Hippocampal formation (tissue), 2 donors: ENCODE data around the gene SEC11C.

ENCODE experiments used
- DNase-seq, 2 donors: peaks; one replicate each; lab custom pipeline; 2025; lab: John Stamatoyannopoulos, UW

Gene SEC11C

DNA sequence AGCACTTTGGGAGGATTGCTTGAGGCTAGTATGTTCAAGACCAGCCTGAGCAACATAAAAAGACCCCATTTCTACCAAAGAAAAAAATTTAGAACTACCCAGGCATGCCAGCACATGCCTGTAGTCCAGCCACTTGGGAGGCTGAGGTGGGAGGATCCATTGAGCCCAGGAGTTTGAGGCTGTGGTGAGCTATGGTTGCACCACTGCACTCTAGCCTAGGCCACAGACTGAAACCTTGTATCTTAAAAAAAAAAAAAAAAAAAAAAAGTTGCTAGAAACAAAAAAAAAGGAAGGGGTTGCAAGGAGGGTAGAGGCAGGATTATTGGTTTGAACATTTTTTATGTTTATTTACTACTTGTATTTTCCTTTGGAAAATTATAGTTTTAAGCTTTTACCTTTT is 4.8 kb downstream of the SEC11C start:
- DNase-seq: no peak

- no peak for DNase-seq
Measured at GRCh38 chr18:59145055-59145454, 5.4 kb downstream of the SEC11C start.

- no peak for DNase-seq
Measured at GRCh38 chr18:59148192-59148591, 8.5 kb downstream of the SEC11C start.

DNA sequence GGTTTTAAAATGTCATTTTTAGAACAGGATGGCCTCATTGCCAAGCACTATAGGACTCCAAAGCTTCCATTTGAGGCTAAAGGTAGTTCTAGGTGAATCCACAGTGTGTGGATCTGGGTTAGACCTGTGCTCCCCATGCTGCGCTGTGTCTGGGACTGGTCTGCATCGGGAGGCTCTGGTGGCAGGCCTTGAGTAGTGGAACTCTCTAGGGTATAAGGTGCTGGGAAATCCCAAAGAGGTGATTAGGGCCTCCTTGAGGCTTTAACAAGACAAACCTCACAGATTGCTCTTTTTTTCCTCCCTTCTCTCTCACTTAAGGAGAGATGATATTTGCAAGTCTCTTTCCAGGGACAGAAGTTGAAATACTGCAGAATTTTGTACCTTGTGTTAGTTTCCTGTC is 9.3 kb downstream of the SEC11C start:
- no peak for DNase-seq

DNA sequence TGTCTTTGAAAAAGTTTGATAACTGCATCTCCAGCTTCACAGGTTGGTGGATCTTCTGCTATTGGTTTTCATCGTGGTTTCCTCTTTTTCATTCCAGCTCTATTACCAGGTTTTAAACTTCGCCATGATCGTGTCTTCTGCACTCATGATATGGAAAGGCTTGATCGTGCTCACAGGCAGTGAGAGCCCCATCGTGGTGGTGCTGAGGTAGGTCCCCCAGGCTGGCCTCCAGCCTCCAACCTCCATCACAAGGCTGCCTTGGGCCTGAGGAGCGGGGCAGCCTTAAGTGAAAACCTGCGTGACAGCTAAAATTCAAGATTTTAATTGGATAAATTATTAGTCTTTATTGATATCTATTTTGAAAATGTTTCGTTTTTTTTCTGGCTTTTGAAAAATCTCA is 9.7 kb downstream of the SEC11C start:
- no peak for DNase-seq

GRCh38 chr18:59150236-59150635 is 10.6 kb downstream of the SEC11C start:
- no peak for DNase-seq

DNA sequence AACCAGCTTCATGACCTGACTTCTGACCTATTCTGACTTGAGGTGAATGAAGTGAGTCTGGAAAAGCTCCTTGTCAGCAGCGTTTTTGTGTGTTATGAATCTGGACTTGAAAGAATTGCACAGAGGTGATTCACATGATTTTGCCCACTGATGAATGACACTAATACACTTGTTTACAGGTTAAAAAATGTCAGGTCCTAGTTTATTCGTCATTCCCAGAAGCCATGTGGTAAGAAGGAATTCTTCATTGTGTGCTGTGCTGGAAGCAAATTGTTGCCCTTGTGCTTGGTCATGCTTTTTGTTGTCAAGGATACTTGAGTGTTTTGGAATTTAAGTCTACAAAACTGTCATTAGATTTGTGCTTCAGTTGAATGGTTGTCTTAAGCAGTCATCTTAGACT is 15.5 kb downstream of the SEC11C start:
- DNase-seq: no peak

DNA sequence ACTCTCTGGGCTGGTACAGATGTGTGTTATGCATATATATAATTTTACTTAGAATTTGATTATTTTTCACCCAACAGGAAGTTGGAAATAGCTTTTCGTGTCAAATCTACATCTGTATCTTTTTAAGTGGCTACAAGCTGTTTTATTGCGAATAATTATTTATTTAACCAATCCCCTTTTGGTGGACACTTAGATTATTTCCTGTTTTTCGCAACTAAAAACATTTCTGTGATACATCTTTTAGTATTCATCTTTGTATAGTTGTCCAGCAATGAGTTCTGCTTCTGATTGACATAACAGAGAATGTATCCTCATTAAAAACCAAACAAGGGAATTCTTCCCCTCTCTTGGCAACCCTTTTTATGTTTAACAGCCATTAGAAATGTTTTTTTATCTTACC is 16.6 kb downstream of the SEC11C start:
- no peak for DNase-seq

DNA sequence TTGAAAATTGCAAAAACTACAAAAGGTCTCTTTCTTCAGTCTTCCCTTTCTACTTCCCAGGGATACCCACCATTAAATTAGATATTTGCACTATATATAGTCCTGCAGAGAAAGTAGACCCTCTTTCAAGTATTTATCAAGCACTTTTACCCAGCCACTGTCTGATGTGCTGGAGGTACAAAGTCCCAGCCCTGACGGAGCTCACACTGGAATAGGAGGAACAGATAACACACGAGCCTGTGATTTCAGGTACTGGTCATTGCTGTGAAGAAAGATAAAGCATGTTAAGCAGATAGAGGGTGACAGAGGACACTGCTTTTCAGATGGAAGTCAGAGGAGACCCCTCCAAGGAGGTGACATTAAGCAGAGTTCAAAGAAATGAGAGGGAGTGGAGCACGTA is 19.6 kb downstream of the SEC11C start:
- DNase-seq: no peak

GRCh38 chr18:59159986-59160385 is 20.3 kb downstream of the SEC11C start:
- DNase-seq: no peak

- no peak for DNase-seq
Measured at GRCh38 chr18:59172664-59173249, 33.1 kb downstream of the SEC11C start.

DNA sequence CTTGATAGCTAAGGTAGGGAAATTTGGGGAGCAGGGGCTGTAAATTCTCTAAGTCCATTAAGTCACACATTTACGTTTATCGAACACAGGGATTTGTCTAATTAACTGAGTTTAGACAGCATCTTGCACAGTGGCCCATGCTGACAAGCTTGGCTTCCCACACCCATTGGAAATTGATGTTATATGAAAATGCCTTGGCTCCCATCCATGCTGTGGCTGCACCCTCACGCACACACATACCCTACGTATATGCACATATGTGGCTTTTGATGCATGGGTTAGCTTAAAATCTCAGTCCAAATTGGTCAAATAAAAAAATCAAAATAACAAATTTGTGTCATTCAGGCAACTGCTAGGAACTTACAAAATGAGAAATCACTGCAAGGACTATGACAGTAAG is 37.8 kb downstream of the SEC11C start:
- DNase-seq: no peak

GRCh38 chr18:59180150-59180845 is 40.6 kb downstream of the SEC11C start:
- no peak for DNase-seq

DNA sequence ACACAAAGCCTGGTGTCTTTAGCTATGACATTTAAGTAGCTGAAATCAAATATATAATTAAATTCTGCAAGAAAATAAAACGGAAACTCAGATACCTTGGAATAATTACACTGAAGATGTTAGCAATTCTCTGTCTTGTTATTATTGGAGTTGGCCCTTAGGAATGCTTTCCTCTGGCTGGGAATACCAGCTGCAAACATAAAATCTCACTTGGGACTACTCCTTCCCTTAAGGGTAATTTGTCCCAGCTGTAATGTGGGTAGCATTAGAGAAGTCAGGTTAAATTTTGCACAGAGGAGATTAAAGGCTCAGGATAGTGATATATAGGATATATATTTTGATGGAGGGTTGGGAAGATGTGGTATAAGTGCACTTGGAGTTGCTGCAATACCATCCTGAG is 43.0 kb downstream of the SEC11C start:
- no peak for DNase-seq

GRCh38 chr18:59189008-59189407 is 49.3 kb downstream of the SEC11C start:
- DNase-seq: no peak

GRCh38 chr18:59189746-59190145 is 50.1 kb downstream of the SEC11C start:
- DNase-seq: no peak

DNA sequence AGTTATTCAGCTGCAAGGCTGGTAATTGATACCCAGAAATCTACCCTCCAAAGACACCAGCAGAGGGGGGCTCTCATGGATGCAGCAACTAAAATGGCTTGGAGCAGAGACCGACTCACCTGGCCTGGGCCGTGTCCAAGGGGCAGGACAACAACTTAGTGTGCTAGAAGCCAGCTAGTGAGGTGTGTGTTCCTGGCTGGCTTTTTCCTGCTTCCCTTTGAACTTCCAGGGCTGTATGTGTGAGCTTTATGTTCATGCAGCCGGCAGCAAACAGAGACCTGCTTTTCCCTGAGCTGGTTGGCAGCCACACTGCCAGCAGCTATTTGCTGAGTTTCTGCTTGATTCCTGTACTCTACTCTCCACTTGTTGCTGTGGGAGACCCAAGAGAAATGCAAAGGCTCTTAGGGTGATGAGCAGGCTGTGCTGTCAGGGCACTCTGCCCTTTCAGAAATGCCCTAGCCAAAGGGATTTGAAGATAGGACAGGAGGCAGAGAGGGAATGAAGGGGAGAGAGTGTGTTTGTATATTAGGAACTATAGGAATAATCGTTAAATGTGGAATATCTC is 56.6 kb downstream of the SEC11C start:
- no peak for DNase-seq

DNA sequence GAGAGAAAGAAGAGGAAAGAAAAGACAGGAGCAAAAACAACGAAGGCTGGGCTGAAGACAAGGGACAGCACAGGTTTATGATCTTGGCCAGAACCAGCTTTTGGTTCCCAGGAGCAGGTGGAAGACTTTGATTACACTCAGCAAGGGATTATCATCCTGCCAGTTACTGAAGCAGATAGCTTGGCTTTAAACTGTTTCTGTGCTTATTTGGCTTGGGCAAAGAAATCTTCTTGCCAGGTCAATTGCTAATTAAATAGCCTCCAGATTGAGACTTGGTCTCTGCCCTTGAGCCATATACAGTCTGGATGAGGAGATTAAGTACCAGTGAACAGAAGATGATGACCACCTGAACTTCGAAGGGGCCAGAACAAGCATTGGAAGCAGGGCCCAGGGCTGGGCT is 58.0 kb downstream of the SEC11C start:
- DNase-seq: no peak

DNA sequence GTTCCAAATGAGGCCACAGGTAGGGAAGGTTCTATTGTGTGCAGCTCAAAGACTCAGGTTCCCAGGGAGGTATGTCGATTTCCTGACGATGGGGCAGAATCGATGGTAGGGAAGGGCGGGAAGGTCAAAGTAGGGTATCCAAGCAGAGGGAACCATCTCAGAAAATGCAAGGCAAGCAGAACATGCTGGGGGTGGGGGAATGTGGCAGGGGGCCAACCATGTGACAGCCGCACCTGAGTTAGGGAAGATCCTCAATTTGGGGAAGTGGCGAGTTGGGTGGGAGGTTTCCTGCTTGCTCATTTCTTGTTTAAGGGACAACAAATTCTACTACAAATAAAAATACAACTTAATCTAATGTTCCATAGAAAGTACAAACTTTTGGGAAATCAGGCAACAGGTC is 58.5 kb downstream of the SEC11C start:
- no peak for DNase-seq

- DNase-seq: no peak
Measured at GRCh38 chr18:59200787-59201186, 61.1 kb downstream of the SEC11C start.

DNA sequence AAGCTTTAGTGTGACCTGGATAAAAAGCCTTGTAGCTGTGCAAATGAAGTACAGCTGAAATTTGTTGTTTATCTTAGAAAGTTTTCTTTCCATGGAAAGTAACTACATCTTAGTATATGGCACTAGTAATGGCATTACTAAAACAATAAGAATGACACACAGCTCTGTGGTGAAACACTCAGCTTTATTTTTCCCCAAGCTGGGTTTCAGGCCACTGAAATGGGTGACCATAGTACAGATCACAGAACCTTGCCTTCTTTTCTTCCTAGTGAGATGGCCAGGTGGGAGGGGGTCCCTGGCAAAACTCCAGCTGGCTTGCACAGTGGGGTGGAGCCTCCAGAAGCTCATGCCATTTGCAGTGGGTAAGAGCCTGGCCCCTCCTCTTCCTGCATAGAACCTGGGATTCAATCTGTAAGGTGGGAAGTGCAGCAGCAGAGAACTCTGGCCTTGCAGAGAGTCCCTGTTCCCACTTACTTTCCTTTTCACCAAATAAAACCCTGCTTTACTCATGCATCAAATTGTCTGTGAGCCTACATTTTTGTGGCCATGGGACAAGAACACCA is 62.7 kb downstream of the SEC11C start:
- DNase-seq: no peak

DNA sequence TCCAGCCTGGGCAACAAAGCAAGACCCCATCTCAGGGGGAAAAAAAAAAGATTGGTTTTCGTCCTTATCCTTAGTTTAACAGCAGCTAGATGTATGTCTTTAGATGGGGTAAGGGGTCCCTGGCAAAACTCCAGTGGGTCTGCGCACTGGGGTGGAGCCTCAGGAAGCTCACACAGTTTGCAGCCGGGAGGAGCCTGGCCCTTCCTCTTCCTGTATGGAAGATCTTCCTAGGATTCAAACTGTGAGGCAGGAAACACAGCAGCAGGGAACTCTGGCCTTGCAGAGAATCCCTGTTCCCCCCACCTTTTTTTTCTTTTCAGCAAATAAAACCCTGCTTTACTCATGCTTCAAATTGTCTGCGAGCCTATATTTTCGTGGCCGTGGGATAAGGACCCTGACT is 67.8 kb downstream of the SEC11C start:
- DNase-seq: no peak
